ENCODE measurements around the gene NFIX. TPM values are rescaled to one million over a fixed set of nuclear protein-coding genes. Genes with fewer than 3 reads are reported as not detected.

Gene NFIX
- total RNA-seq, 2 experiments from 2014 or later, result 3.0 to 3.3 TPM

GRCh38 chr19:13019332-13019731 lies 24.1 kb downstream of the NFIX start:
- Mint-ChIP-seq H3K27me3 (peaks cover 81% of the 10 kb centered on the region), H3K36me3 (ENCODE audit: low read depth) (no peaks in the 10 kb centered on the region), H3K4me3 (no peak overlapping the region), H3K4me1 (ENCODE audit: low read depth) (peaks cover 14% of the 10 kb centered on the region), H3K9me3 (no peaks in the 10 kb centered on the region), H3K27ac (no peak overlapping the region)
- ChIA-PET CTCF (no interaction called here), POLR2A (no interaction called here)
- H3K27me3 ChIP-seq (ENCODE audit: control insufficient read depth in 1 of 2, insufficient read depth in 2 of 2, low read length in 2 of 2), result peaks cover 27 to 32% of the 10 kb centered on the region in 2 experiments
- DNase-seq, result no peak
- peaks cover 0 to 5% of the 10 kb centered on the region in 2 experiments for H3K9me3 ChIP-seq (ENCODE audit: control insufficient read depth in 1 of 2, insufficient read depth in 1 of 2, low read length in 2 of 2)
- H3K36me3 ChIP-seq (ENCODE audit: insufficient read depth, low read length), result no peaks in the 10 kb centered on the region
- no peak overlapping the region for H3K27ac ChIP-seq (ENCODE audit: low read depth in 1 of 2, low read length in 2 of 2)
- no peak for TF ChIP-seq CTCF (IDR thresholded peaks at IDR 0.05)
- no peak overlapping the region for H3K4me3 ChIP-seq (ENCODE audit: low read length)
- no peak for ATAC-seq (ENCODE audit: poor library complexity)
- intact Hi-C loops (cut with DNase I, micrococcal nuclease), result no loop called here
- peaks cover 22% of the 10 kb centered on the region for H3K4me1 ChIP-seq (ENCODE audit: insufficient read depth, low read length)

DNA sequence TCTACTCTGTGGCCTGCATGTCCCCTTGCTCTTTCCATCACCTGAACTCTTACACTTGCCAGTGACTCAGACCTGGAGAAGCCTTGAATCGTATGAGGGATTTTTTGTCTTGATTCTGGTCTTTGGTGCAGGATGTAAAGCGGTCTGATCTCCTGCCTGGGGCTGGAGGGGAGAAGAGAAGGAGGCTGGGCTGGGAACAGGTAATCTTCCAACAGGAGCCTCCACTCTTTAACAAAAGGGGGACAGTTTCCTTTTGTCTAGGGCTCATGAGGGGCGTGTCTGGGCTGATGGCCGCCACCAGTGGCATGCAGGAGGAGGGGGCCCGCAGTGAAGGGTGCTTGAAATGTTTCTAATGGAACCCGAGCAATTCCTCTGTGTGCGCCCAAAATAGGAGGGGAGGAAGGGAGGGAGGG lies 24.7 kb downstream of the NFIX start:
- H3K9me3 Mint-ChIP-seq, result no peaks in the 10 kb centered on the region
- no peaks in the 10 kb centered on the region for H3K9me3 ChIP-seq (ENCODE audit: control insufficient read depth in 1 of 2, insufficient read depth in 1 of 2, low read length in 2 of 2)
- ChIA-PET POLR2A (no interaction called here), CTCF (no interaction called here)
- no peaks in the 10 kb centered on the region for H3K36me3 ChIP-seq (ENCODE audit: insufficient read depth, low read length)
- H3K4me3 ChIP-seq (ENCODE audit: low read length), result no peak overlapping the region
- no peaks in the 10 kb centered on the region for H3K36me3 Mint-ChIP-seq (ENCODE audit: low read depth)
- intact Hi-C loops (cut with DNase I, micrococcal nuclease), result no loop called here
- peaks cover 27 to 33% of the 10 kb centered on the region in 2 experiments for H3K27me3 ChIP-seq (ENCODE audit: control insufficient read depth in 1 of 2, insufficient read depth in 2 of 2, low read length in 2 of 2)
- no peak overlapping the region for H3K4me3 Mint-ChIP-seq
- no peak overlapping the region for H3K27ac Mint-ChIP-seq
- TF ChIP-seq CTCF (IDR thresholded peaks at IDR 0.05), result no peak
- ATAC-seq (ENCODE audit: poor library complexity) (no peak), DNase-seq (no peak)
- peaks cover 16% of the 10 kb centered on the region for H3K4me1 Mint-ChIP-seq (ENCODE audit: low read depth)
- H3K27ac ChIP-seq (ENCODE audit: low read depth in 1 of 2, low read length in 2 of 2), result no peak overlapping the region
- peaks cover 81% of the 10 kb centered on the region for H3K27me3 Mint-ChIP-seq
- H3K4me1 ChIP-seq (ENCODE audit: insufficient read depth, low read length), result peaks cover 23% of the 10 kb centered on the region

- Histone ChIP-seq H3K27ac (ENCODE audit: low read depth in 1 of 2, low read length in 2 of 2) (no peak overlapping the region), H3K4me1 (ENCODE audit: insufficient read depth, low read length) (peaks cover 23% of the 10 kb centered on the region), H3K36me3 (ENCODE audit: insufficient read depth, low read length) (no peaks in the 10 kb centered on the region), H3K4me3 (ENCODE audit: low read length) (no peak overlapping the region), H3K27me3 (ENCODE audit: control insufficient read depth in 1 of 2, insufficient read depth in 2 of 2, low read length in 2 of 2) (peaks cover 23 to 24% of the 10 kb centered on the region in 2 experiments), H3K9me3 (ENCODE audit: control insufficient read depth in 1 of 2, insufficient read depth in 1 of 2, low read length in 2 of 2) (no peaks in the 10 kb centered on the region)
- H3K9me3 Mint-ChIP-seq, result no peaks in the 10 kb centered on the region
- peaks cover 78% of the 10 kb centered on the region for H3K27me3 Mint-ChIP-seq
- intact Hi-C loops (cut with DNase I, micrococcal nuclease), result no loop called here
- ATAC-seq (ENCODE audit: poor library complexity) (no peak), DNase-seq (no peak)
- CTCF ChIA-PET, result no interaction called here
- peaks cover 6% of the 10 kb centered on the region for H3K36me3 Mint-ChIP-seq (ENCODE audit: low read depth)
- no peak overlapping the region for H3K27ac Mint-ChIP-seq
- H3K4me3 Mint-ChIP-seq, result peak overlapping the region; percentile 71
- POLR2A ChIA-PET, result no interaction called here
- no peak for TF ChIP-seq CTCF (IDR thresholded peaks at IDR 0.05)
- peaks cover 16% of the 10 kb centered on the region for H3K4me1 Mint-ChIP-seq (ENCODE audit: low read depth)
These were observed 27.0 kb downstream of the NFIX start for GRCh38 chr19:13022111-13022858.
